GM18907 (cell line): ENCODE results near the gene NOTCH2NLA.
"Not testable (repeated sequence)": the region's sequence is repeated elsewhere in the genome, so short reads cannot be mapped to it uniquely, and the experiment has no call there.

Experiments
- ATAC-seq: cut with Tn5 transposase; IDR thresholded peaks from one replicate; pipeline ENCODE4 v1.9.1; 2021; ENCODE audit warnings: mild to moderate bottlenecking, moderate library complexity; ENCODE audit not compliant: unreplicated experiment

Gene NOTCH2NLA

GRCh38 chr1:146167740-146168139 lies 61.1 kb downstream of the NOTCH2NLA start:
- ATAC-seq = not testable (repeated sequence)

- ATAC-seq = not testable (repeated sequence)
These were observed 61.5 kb downstream of the NOTCH2NLA start for GRCh38 chr1:146167273-146167672.

DNA sequence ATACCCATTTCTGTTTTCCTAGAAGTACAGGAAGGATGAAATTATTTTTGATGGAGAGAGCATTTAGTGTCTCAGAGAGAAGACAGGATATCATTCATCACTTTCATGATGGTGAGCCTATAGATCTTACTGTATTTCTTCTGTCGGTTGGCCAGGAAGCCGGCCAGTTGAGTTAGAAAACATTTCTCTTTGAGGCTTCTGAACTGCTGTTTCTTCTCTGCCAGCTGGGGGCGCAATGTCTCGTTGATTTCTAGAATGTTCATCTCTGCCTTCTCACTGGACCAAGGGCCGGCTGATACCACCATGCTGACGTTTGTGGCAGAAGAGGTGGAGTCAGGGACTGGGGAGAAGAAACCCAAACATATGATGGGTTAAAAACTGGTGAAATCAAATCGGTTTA lies 84.4 kb downstream of the NOTCH2NLA start, which contains the start of gene NBPF10:
Gene NBPF10, minus strand, starts transcription at position 340 of the 400 bp plus-strand sequence. Its CDS starts 35 bp downstream, at position 305.
- ATAC-seq = not testable (repeated sequence)
